Measurements from ENCODE around the gene PIGBOS1. TPM values are rescaled to one million over a fixed set of nuclear protein-coding genes. Genes with fewer than 3 reads are reported as not detected.

The PIGBOS1 gene
- total RNA-seq, 1 experiment from 2014 or later = 11.7 TPM

DNA sequence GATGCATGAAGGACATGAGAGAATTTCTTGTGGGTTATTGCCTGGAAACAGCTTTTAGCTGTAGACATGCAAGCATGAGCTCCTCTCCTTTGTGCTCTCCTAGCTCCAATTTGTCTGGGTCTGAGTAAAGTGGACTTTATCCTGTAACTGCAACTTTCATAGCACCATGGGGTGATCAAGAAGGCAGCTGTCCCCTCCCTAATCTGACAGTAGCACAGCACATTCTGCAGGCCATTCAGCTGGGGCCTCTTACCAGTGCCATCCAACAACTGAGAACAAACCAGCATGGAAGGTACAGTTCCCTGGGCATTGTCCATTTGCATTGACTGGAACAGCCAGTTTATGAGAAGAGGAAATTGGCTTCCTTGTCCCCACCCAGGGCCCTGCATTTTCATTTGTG is 21.6 kb downstream of the PIGBOS1 start:
- Mint-ChIP-seq H3K36me3 (ENCODE audit: insufficient read depth, unreplicated experiment) (no peaks in the 10 kb centered on the region), H3K4me3 (ENCODE audit: unreplicated experiment) (no peak overlapping the region), H3K9me3 (ENCODE audit: unreplicated experiment) (no peaks in the 10 kb centered on the region), H3K27ac (ENCODE audit: unreplicated experiment) (no peak overlapping the region), H3K27me3 (ENCODE audit: insufficient read depth, unreplicated experiment) (no peaks in the 10 kb centered on the region), H3K4me1 (ENCODE audit: low read depth, unreplicated experiment) (no peaks in the 10 kb centered on the region)
- no TSS peak for BruUV-seq (replicated peaks)
- Histone ChIP-seq H3K4me1 (no peaks in the 10 kb centered on the region), H3K4me3 (ENCODE audit: low read depth, low read length) (no peak overlapping the region), H3K36me3 (ENCODE audit: control insufficient read depth, insufficient read depth, low read length) (no peaks in the 10 kb centered on the region), H3K27me3 (replicated peaks; ENCODE audit: control insufficient read depth, insufficient read depth, low read length) (no peaks in the 10 kb centered on the region), H3K9me3 (no peaks in the 10 kb centered on the region; the same call in 1 of the 2 replicates)
- DNase-seq = no peak
- POLR2A ChIA-PET = no interaction called here
- CTCF ChIA-PET = no interaction called here
- TF ChIP-seq, protein P1, sequence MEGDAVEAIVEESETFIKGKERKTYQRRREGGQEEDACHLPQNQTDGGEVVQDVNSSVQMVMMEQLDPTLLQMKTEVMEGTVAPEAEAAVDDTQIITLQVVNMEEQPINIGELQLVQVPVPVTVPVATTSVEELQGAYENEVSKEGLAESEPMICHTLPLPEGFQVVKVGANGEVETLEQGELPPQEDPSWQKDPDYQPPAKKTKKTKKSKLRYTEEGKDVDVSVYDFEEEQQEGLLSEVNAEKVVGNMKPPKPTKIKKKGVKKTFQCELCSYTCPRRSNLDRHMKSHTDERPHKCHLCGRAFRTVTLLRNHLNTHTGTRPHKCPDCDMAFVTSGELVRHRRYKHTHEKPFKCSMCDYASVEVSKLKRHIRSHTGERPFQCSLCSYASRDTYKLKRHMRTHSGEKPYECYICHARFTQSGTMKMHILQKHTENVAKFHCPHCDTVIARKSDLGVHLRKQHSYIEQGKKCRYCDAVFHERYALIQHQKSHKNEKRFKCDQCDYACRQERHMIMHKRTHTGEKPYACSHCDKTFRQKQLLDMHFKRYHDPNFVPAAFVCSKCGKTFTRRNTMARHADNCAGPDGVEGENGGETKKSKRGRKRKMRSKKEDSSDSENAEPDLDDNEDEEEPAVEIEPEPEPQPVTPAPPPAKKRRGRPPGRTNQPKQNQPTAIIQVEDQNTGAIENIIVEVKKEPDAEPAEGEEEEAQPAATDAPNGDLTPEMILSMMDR (IDR thresholded peaks at IDR 0.05; ENCODE audit: insufficient read depth in 1 of 2, low read depth in 1 of 2, low read length in 1 of 2, severe bottlenecking in 1 of 2, unreplicated experiment in 1 of 2) = no peak
- intact Hi-C loops (cut with micrococcal nuclease; ENCODE audit: unreplicated experiment) = no loop called here

DNA sequence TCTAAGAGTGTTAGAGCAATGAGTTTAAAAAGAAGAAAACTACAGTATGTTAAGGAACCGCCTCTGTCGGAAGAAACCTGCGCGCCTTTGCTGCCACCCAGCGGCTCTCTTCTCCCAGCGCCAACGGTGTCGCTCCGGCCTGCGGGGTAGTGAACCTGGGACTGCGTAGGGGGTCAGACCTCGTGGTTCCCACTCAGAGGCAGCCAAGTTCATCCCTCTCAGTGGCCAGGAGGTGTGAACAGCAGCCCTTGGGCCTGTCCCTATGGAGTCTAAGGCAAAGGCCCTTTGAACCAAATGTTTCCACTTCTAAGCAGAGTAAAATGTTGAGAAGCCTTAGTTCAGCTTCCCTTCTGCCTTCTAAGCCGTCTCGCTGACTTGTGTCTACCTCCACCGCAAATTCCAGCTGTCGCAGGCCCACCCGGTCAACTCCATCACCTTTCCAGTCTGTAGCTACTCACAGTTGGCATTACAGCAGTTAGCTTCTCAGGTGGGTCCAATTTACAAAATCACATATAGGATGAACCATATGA is 28.3 kb downstream of the PIGBOS1 start:
- TF ChIP-seq, protein P1 (IDR thresholded peaks at IDR 0.05; ENCODE audit: insufficient read depth in 1 of 2, low read depth in 1 of 2, low read length in 1 of 2, severe bottlenecking in 1 of 2, unreplicated experiment in 1 of 2) = peak; percentile 69 to 90
- Histone ChIP-seq H3K4me3 (ENCODE audit: low read depth, low read length) (peak overlapping the region; percentile 86), H3K36me3 (ENCODE audit: control insufficient read depth, insufficient read depth, low read length) (no peaks in the 10 kb centered on the region), H3K27me3 (replicated peaks; ENCODE audit: control insufficient read depth, insufficient read depth, low read length) (no peaks in the 10 kb centered on the region), H3K4me1 (no peaks in the 10 kb centered on the region; the same call in 1 of the 2 replicates), H3K9me3 (no peaks in the 10 kb centered on the region)
- Mint-ChIP-seq H3K9me3 (ENCODE audit: unreplicated experiment) (no peaks in the 10 kb centered on the region), H3K27me3 (ENCODE audit: insufficient read depth, unreplicated experiment) (no peaks in the 10 kb centered on the region), H3K4me3 (ENCODE audit: unreplicated experiment) (peak overlapping the region; percentile 82), H3K27ac (ENCODE audit: unreplicated experiment) (no peak overlapping the region), H3K4me1 (ENCODE audit: low read depth, unreplicated experiment) (no peaks in the 10 kb centered on the region), H3K36me3 (ENCODE audit: insufficient read depth, unreplicated experiment) (no peaks in the 10 kb centered on the region)
- CTCF ChIA-PET = interaction anchor here (1.1 to 1.2 kb wide), 2 partner anchors 73 to 149 kb away, joined by 5 to 9 read pairs; no protein-coding TSS in a partner anchor
- peak; percentile 74 to 84 for DNase-seq
- BruUV-seq (replicated peaks) = no TSS peak
- intact Hi-C loops (cut with micrococcal nuclease; ENCODE audit: unreplicated experiment) = loop anchor here (1.0 kb wide), 4 partner anchors 69 to 145 kb away; no protein-coding TSS in a partner anchor
- POLR2A ChIA-PET = no interaction called here

DNA sequence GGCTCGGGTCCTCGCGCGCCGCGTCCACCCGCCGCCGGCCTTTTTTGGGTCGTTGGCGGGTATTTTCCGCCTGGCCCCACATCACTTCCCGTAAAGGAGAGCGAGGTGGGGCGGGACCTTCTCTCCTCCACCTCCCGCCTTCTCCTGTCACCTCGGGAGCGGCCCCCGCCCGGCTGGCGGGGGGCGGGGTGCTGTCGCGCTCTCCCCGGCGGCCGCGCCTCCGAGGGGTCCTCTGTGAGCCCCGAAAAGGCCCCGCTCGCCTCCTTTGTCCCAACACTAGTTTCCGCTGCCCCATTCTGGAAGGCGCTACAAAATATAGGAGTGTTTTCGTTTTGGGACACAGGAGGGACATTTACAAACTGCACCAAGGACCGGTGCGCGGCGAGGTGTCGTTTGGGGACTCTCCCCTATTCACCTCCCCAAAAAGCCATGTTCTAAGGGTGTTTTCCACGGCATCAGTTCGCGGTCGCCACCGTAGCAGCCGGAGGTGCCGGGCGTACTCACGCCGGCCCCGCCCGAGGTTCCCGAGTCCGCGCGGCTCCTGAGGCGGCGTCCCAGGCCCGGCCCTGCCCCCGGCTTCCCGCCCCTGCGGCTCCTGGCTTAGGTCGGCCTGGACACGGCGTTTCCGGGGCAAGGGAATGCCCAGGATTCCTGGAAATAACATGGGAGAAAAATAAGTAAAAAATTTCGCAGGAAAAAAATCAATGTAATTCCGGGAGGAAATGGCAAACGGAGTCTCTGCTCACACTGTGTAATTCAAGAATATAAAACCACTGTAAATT is 29.0 kb downstream of the PIGBOS1 start, which contains the start of gene RAB27A:
RAB27A (minus strand) TSS at position 68 of the 782 bp plus-strand sequence. CDS start 54,879 bp downstream, outside the sequence.
- DNase-seq = peak; percentile 77 to 80
- H3K36me3 Mint-ChIP-seq (ENCODE audit: insufficient read depth, unreplicated experiment) = no peaks in the 10 kb centered on the region
- ChIA-PET POLR2A (no interaction called here), CTCF (interaction anchor here (1.1 to 1.2 kb wide), 2 partner anchors 73 to 150 kb away, joined by 5 to 9 read pairs; no protein-coding TSS in a partner anchor)
- peak within 1 kb of the TSS; percentile 82 for H3K4me3 Mint-ChIP-seq (ENCODE audit: unreplicated experiment)
- Histone ChIP-seq H3K9me3 (no peaks in the 10 kb centered on the region), H3K27me3 (replicated peaks; ENCODE audit: control insufficient read depth, insufficient read depth, low read length) (no peaks in the 10 kb centered on the region), H3K4me1 (no peaks in the 10 kb centered on the region; the same call in 1 of the 2 replicates), H3K4me3 (ENCODE audit: low read depth, low read length) (peak within 1 kb of the TSS; percentile 86), H3K36me3 (ENCODE audit: control insufficient read depth, insufficient read depth, low read length) (no peaks in the 10 kb centered on the region)
- no peak within 1 kb of the TSS for H3K27ac Mint-ChIP-seq (ENCODE audit: unreplicated experiment)
- H3K4me1 Mint-ChIP-seq (ENCODE audit: low read depth, unreplicated experiment) = no peaks in the 10 kb centered on the region
- BruUV-seq (replicated peaks) = no TSS peak
- intact Hi-C loops (cut with micrococcal nuclease; ENCODE audit: unreplicated experiment) = loop anchor here (1.0 kb wide), 4 partner anchors 69 to 145 kb away; no protein-coding TSS in a partner anchor
- H3K27me3 Mint-ChIP-seq (ENCODE audit: insufficient read depth, unreplicated experiment) = no peaks in the 10 kb centered on the region
- TF ChIP-seq, protein P1 (IDR thresholded peaks at IDR 0.05; ENCODE audit: insufficient read depth in 1 of 2, low read depth in 1 of 2, low read length in 1 of 2, severe bottlenecking in 1 of 2, unreplicated experiment in 1 of 2) = no peak
- no peaks in the 10 kb centered on the region for H3K9me3 Mint-ChIP-seq (ENCODE audit: unreplicated experiment)
